HG03108 (cell line): ENCODE results near the gene IDS.
A peak's percentile ranks its signal among the peaks of the same experiment; 100 is the strongest.
"Not testable (repeated sequence)": the region's sequence is repeated elsewhere in the genome, so short reads cannot be mapped to it uniquely, and the experiment has no call there.

Experiments used
- ATAC-seq: cut with Tn5 transposase; IDR thresholded peaks from one replicate; pipeline ENCODE4 v1.9.1; 2021; ENCODE audit warnings: moderate library complexity; ENCODE audit not compliant: unreplicated experiment

Gene IDS

DNA sequence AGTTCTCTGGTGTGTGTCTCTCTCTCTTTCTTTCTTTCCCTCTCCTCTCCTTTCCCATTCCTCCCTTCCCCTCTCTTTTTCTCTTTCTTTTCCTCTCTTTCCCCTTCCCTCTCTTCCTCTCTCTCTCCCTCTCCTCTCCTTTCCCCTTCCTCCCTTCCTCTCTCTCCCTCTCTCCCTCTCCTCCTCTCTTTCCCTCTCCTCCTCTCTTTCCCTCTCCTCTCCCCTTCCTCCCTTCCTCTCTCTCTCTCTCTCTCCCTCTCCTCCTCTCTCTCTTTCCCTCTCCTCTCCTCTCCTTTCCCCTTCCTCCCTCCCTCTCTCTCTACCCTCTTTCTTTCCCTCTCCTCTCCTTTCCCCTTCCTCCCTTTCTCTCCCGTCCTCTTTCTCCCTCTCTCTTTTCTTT, 23.3 kb upstream of the IDS start:
- no peak for ATAC-seq

- ATAC-seq: peak; percentile 24
These were observed 22.6 kb upstream of the IDS start for GRCh38 chrX:149527705-149528104.

DNA sequence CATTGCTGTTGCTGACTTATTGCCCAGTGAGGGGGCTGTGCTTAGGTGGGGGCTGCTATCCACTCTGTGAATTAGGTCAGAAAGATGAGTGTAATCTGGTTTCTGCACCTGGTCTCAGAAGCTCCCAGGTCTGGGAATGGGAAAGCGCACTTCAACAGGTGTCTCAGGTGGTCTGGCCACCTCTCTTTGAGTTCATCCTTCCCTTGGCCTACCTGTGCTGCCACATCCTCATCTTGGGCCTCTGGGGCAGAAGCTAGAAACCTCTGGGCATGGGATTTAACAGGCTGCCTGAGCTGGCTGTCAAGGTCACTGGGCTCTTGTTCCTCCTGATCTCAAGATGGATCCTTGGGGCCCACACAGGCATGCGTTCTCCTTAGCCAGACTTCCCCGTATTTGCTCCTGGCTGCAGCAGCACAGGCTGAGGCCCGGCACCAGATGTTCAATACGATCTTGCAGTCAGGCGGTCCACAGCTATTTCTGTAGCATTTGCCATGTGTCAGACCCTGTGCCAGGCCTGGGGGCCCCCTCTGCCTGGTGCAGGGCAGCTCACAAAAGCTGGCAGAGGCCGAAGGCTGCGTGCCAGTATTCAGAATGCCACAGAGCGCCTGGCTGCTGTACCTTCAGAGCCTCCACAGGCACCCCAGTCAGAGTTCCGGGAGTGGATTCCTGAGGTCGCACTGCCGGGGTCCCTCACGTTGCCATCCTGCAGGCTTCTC, 21.4 kb upstream of the IDS start:
- not testable (repeated sequence) for ATAC-seq

DNA sequence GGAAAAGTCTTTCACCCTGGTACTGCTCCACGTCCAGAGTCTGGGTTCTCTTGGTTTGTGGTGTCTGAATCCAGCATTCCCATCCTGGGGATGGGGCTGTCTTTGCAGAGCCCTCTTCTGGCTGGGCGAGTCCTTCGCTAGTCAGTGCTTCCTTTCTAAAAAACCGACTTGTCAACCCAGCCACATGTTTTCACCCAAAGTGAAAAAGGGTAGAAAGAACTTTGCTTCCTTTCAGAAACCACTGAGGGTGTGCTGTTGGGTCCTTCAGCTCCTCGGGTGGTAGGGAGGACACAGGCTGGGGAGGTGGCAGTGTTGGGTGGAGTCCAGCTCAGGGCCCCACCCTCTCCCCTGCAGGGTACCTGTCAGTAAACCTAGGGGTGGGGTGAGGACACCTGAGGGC, 20.8 kb upstream of the IDS start:
- peak; percentile 54 for ATAC-seq

DNA sequence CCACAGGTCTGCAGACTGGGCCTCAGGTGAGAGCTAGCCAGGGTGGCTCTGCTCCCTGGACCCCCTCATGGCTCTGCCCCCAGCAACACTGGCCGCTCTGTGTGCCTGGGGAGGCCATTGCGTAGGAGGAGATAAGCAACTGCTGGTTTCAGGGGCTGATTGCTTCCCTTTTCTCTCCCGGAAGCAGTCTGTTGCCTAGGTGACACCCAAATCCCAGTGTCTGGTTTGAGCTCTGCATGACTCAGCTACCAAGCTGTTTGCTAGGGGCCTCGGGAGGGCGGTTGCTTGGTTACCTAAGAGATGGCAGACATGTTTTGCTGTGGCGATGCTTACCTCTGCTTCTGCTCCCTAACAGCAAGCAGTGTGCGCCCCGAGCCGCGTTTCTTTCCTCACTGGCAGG, 20.3 kb upstream of the IDS start:
- ATAC-seq: peak; percentile 82

DNA sequence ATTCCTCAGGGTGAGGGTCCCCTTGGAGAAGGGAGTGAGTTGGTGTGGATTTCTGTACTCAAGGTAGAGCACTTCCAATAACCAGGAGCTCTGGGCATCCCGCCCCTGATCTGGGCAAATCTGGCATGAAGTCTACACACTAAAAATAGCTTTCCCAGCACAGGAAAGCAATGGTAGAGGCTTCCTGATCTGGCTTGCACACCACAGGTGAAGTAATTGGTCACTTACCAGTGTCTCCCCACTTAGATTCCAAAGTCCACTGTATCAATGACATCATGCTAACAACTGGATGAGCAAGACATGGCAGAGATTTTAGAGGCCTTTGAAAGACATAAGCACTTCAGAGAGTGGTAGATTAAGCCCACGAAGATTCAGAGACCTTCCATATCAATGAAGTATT, 17.8 kb upstream of the IDS start:
- ATAC-seq: no peak

GRCh38 chrX:149521438-149521837, 16.3 kb upstream of the IDS start:
- ATAC-seq: no peak

DNA sequence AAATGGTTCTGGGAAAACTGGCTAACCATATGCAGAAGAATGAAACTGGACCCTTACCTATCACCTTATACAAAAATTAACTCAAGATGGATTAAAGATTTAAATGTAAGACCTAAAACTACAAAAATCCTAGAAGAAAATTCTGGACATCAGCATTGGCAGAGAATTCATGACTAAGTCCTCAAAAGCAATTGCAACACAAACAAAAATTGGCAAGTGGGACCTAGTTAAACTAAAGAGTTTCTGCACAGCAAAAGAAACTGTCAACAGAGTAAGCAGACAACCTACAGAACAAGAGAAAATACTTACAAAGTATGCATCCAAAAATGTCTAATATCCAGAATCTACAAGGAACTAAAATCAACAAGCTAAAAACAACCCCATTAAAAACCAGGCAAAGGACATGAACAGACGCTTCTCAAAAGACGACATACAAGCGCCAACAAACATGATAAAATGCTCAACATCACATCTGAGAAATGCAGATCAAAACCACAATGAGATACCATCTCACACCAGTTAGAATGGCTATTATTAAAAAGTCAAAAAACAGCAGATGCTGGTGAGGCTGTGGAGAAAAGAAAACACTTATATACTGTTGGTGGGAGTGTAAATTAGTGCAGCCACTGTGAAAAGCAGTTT, 15.7 kb upstream of the IDS start:
- ATAC-seq: not testable (repeated sequence)

DNA sequence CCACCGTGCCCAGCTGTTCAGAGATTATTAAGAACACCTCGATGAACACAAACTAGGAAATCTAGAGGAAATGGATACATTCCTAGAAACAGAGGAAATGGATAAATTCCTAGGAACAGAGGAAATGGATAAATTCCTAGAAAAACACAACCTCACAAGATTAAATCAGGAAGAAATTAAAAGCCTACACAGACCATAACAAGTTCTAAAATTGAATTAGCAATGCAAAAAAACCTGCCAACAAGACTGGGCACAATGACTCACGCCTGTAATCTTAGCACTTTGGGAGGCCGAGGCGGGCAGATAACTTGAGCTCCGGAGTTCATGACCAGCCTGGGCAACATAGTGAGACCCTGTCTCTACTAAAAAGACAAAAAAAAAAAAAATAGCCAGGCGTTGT, 13.1 kb upstream of the IDS start:
- ATAC-seq: no peak

DNA sequence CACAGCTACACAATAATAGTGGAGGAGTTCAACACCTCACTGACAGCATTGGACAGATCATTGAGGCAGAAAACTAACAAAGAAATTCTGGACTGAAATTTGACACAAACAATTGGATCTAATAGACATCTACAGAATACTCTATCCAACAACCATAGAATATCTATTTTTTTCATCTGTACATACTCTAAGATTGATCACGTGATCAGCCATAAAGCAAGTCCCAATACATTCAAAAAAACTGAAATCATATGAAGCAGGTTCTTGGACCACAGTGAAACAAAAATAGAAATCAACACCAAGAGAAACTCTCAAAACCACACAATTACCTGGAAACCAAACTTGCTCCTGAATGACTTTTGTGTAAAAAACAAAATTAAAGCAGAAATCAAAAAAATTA, 12.2 kb upstream of the IDS start:
- ATAC-seq: no peak

DNA sequence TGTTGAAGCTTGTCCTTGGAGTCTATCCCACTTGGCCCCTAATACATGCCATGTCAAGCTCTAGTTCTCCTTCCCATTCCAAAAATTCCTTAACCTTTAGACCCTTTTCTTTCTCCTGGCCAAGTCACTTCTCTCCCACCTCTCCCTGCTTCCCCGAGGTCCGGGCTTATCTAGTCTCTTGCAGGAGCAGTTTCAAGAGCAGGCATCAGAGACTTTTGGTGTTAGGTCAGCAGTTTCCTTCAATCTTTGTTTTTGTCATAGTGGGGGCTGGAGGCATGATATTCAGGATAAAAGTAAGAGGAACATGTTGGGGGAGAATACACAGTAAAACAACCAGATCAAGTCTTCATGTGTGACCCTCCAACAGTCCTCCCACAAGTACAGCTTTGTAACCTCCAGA, 11.5 kb upstream of the IDS start:
- ATAC-seq: no peak

GRCh38 chrX:149515954-149516602, 11.0 kb upstream of the IDS start:
- no peak for ATAC-seq

DNA sequence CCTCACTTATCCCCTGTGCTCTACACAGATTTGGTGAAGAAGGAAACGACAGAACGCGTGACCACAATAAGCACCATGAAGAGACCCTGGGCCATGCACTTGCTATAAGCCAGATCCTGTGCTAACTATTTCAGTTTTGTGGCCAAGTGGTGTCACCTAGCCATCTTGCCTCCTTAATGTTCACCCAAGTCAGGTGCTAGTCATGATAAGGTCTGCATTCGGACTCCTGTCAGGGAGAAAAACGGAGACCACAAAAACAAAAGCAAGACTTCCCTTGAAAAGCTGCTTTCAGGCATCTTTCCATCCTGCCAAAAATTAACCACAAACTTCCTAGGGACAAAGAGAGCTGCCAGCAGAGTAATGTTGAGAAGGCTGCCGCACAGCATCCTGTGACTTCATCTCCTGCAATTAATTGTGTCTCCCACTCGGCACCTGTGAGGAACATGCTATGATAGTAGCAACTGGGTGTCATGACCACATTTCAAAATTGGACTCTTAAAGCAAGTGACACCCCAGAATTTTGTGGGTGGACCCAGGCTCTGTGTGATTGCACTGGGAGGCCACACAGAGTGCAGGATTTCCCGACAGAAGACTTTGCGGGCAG, 8.8 kb upstream of the IDS start:
- ATAC-seq: no peak

DNA sequence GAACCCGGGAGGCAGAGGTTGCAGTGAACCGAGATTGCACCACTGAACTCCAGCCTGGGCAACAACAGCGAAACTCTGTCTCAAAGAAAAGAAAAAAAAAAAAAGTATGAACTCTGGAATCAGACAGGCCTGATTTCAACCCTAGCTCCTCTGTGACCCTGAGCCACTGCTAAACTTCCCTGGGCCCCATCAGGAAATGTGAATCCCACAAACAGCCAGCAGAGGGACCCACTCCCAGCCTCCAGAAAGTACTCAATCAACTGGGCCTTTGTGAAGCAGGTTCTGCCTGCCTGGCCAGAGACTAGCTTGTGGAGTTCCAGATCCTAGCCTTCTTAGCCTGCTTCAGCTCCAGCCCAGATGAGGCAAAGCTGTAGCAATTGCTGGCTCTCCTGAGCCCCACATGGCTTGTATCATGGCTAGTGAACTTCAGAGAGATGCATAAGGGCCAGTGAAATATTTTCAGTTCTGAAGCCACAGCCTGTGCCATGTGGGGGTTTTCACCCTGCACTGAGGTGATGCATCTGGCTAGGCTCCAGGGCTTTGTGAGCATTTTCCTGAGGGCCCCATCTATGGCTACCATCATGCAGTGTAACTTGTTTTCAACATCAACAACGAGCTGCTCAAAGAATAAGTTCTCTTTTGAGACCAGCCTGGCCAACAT, 7.2 kb upstream of the IDS start:
- peak; percentile 80 for ATAC-seq

DNA sequence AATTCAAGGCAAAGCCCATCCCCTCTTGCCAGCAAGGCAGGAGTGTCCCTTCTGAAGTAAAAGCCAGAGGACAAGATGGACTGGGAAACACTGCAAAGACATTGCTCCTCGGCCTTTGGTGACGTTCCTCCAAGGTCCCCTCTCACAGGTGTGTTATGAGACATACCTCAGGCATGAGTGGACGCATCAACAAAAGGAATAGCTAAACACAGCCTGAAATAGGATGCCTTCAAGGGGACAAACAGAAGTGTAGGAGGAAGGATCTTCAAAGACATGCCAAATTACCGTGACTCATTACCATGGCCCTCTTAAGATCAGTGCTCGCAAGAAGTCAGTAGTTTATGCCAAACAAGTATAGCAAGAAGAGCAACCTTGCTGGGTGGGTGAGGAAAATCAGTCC, 6.0 kb upstream of the IDS start:
- no peak for ATAC-seq

GRCh38 chrX:149510386-149510785, 5.3 kb upstream of the IDS start:
- ATAC-seq: no peak

DNA sequence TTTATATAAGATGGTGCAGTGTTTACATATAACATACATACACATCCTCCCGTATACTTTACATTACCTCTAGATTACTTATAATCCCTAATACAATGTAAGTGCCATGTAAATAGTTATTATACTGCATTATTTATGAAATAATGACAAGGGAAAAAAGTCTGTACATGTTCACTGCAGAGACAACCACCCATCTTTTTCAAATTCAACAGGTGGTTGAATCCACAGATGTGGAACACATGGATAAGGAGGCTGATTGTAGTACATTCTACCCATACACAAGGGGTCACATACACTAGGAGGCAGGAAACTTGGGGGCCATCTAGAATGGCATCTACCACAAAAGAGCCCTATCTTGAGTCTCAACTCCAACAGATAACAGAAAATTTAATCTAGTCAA, 3.4 kb upstream of the IDS start:
- no peak for ATAC-seq

- no peak for ATAC-seq
These were observed 1.2 kb upstream of the IDS start for GRCh38 chrX:149506349-149506748.

DNA sequence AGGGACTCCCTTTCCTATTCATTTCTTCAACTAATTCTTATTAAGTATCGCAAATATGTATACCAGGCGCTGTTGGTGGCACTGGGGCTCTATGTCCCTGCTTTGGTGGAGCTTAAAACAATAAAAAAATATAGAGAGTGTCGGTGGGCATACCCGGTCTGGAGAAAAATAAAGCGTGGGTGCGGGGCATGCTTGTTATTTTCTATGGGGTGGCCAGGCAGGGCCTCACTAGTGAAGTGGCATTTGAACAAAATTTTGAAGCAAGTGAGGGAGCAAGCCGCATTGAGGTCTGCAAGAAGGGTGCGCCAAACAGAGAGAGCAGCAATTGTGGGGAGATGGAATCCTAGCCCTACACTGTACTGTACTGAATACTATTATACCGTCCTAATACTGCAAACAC, 565 bp upstream of the IDS start:
- no peak for ATAC-seq

DNA sequence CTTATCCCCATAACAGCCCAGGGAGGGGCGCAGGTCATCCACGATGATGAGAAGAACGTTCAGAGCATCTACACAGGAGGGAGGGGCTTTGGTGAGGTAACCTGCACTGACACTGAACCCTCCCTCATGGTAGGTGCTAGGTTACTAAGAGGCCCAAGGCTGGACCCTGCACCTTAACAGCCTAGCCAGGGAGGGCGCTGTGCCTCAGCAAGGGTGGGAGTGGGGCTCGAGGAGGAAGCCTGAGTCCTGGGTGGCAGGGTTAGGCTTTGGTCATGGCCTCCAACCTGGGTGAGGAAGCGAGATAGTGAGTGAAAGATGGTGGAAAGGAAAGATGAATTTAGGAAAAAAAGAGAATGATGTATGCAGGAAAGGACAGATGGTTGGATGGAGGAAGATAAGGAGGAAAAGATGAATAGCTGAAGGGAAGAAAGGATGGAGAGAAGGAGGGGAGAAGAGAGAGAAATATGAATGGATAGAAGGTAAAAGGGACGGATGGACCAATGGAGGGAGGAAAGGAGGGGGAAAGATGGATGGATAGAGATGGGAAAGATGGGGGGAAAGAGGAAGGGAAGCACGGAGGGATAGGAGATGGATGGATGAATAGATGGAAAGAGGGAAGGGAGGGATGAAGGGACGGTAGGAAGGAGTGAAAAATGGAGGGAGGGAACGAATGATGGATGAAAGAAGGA, 736 bp downstream of the IDS start:
- ATAC-seq: peak; percentile 47

GRCh38 chrX:149503446-149503845, 1.7 kb downstream of the IDS start:
- peak; percentile 55 for ATAC-seq
